Endothelial cell of umbilical vein (primary cell): ENCODE data around the gene TXNL4A. TPM values are rescaled to one million over a fixed set of nuclear protein-coding genes. Genes with fewer than 3 reads are reported as not detected.

ENCODE experiments used
- BruUV-seq: library from RNA; stranded (reverse); fragments of 400-500 nt; replicated peaks from 2 replicates; lab custom pipeline; 2021; lab: Mats Ljungman, UMichigan
- CTCF ChIA-PET: fragments of 300-600, 350-600 bp; sonication (Branson Sonifier 250); formaldehyde crosslinking; loops from one replicate; lab custom pipeline; 2021; ENCODE audit warnings: antibody characterized with exemption, inconsistent platforms; lab: Charles Lee
- POLR2A ChIA-PET: fragments of 300-600, 350-600 bp; sonication (Branson Sonifier 250); formaldehyde crosslinking; loops from one replicate; lab custom pipeline; 2021; ENCODE audit warnings: antibody characterized with exemption, inconsistent platforms; lab: Charles Lee
- DNase-seq: peaks from one replicate; pipeline ENCODE4 v3.0.0-alpha.2; 2011; ENCODE audit warnings: low read depth, low spot score
- FAIRE-seq: peaks from 2 replicates; lab custom pipeline; 2011; peaks lifted over from hg19 to GRCh38; lab: Jason Lieb, UNC
- H2AFZ ChIP-seq: 2 replicates; pipeline ENCODE4 v1.6.0; 2012; ENCODE audit warnings: low read depth, low read length, control low read depth, inconsistent platforms
- H3K27ac ChIP-seq: 2 replicates; pipeline ENCODE4 v1.5.1; 2011; ENCODE audit warnings: low read depth, mild to moderate bottlenecking, control low read depth, low read length, moderate library complexity; ENCODE audit not compliant: insufficient read depth
- H3K27me3 ChIP-seq, 2 experiments: 2 replicates each; pipeline versions ENCODE4 v1.6.0 to v1.6.1; 2011; ENCODE audit warnings: low read length in 2 of 2, mixed read lengths in 1 of 2; ENCODE audit not compliant: control insufficient read depth in 2 of 2, insufficient read depth in 2 of 2
- H3K36me3 ChIP-seq, 2 experiments: 2 replicates in 1 of 2; 3 replicates in 1 of 2; pipeline ENCODE4 v1.5.1; 2011; ENCODE audit warnings: low read length in 2 of 2, mild to moderate bottlenecking in 1 of 2, moderate library complexity in 1 of 2; ENCODE audit not compliant: control insufficient read depth in 2 of 2, insufficient read depth in 2 of 2; ENCODE audit errors: extremely low read depth in 1 of 2
- H3K4me1 ChIP-seq: 3 replicates; pipeline ENCODE4 v1.5.1; 2011; ENCODE audit warnings: mild to moderate bottlenecking, low read length; ENCODE audit not compliant: control insufficient read depth, insufficient read depth; ENCODE audit errors: extremely low read depth
- H3K4me2 ChIP-seq: 2 replicates; pipeline ENCODE4 v1.6.1; 2011; ENCODE audit warnings: low read length, control low read depth, mixed read lengths; ENCODE audit not compliant: insufficient read depth
- H3K4me3 ChIP-seq, 3 experiments: fragments of 200-600 bp in 1 of 3; sonication (generic), shearing (Covaris generic) in 1 of 3; replicated peaks in 1 of 3; 2 replicates each; pipeline ENCODE4 v1.5.1; 2011 to 2016; ENCODE audit warnings: control low read depth in 3 of 3, low read length in 3 of 3, mild to moderate bottlenecking in 2 of 3, inconsistent platforms in 1 of 3, low read depth in 1 of 3, moderate library complexity in 1 of 3; ENCODE audit not compliant: insufficient read depth in 1 of 3
- H3K79me2 ChIP-seq: 2 replicates; pipeline ENCODE4 v1.6.0; 2012; ENCODE audit warnings: low read length, inconsistent platforms; ENCODE audit not compliant: control insufficient read depth, insufficient read depth
- H3K9ac ChIP-seq: replicated peaks from 2 replicates; pipeline ENCODE3; 2011; ENCODE audit warnings: low read length, control low read depth; ENCODE audit not compliant: insufficient read depth; ENCODE audit errors: extremely low read depth
- H3K9me1 ChIP-seq: replicated peaks from 3 replicates; pipeline ENCODE4 v1.6.0; 2011; ENCODE audit warnings: mild to moderate bottlenecking, low read length; ENCODE audit not compliant: control insufficient read depth, insufficient read depth; ENCODE audit errors: extremely low read depth
- H3K9me3 ChIP-seq: replicated peaks from 2 replicates; pipeline ENCODE4 v1.5.1; 2012; ENCODE audit warnings: low read length, inconsistent platforms; ENCODE audit not compliant: control insufficient read depth, insufficient read depth
- H4K20me1 ChIP-seq: replicated peaks from 2 replicates; pipeline ENCODE3; 2011; ENCODE audit warnings: mild to moderate bottlenecking, low read length; ENCODE audit not compliant: control insufficient read depth, insufficient read depth; ENCODE audit errors: extremely low read depth
- CTCF ChIP-seq, 2 donors: IDR thresholded peaks; 1 replicate in 1 of 2; 2 replicates in 1 of 2; pipeline ENCODE4 v1.5.1; 2011; ENCODE audit warnings: low read length in 2 of 2, mild to moderate bottlenecking in 2 of 2, moderate library complexity in 2 of 2, control low read depth in 1 of 2, inconsistent platforms in 1 of 2, low read depth in 1 of 2; ENCODE audit not compliant: insufficient read depth in 1 of 2; ENCODE audit errors: extremely low read depth in 1 of 2
- EZH2 ChIP-seq: IDR thresholded peaks from 2 replicates; pipeline ENCODE4 v1.6.1; 2012; ENCODE audit warnings: borderline replicate concordance, low read depth, mild to moderate bottlenecking, moderate library complexity, low read length, inconsistent platforms; ENCODE audit not compliant: severe bottlenecking
- FOS ChIP-seq: IDR thresholded peaks from 2 replicates; pipeline ENCODE4 v1.6.1; 2011; ENCODE audit warnings: mild to moderate bottlenecking, low read length, moderate library complexity, borderline replicate concordance; ENCODE audit not compliant: insufficient read depth
- GATA2 ChIP-seq: IDR thresholded peaks from 2 replicates; pipeline ENCODE4 v1.7.0; 2011; ENCODE audit warnings: low read depth, mild to moderate bottlenecking, moderate library complexity, mixed read lengths, low read length; ENCODE audit not compliant: insufficient read length, insufficient read depth
- JUN ChIP-seq: IDR thresholded peaks from 2 replicates; pipeline ENCODE4 v1.6.1; 2011; ENCODE audit warnings: borderline replicate concordance, low read depth; ENCODE audit not compliant: insufficient read length, insufficient read depth
- MAX ChIP-seq: IDR thresholded peaks from 2 replicates; pipeline ENCODE4 v1.6.1; 2011; ENCODE audit not compliant: insufficient read depth, insufficient read length
- MYC ChIP-seq: IDR thresholded peaks from one replicate; pipeline ENCODE4 v1.6.1; 2011; ENCODE audit warnings: mild to moderate bottlenecking, low read depth, low read length
- POLR2A ChIP-seq: IDR thresholded peaks from 2 replicates; pipeline ENCODE4 v1.6.1; 2012; ENCODE audit warnings: low read depth, mild to moderate bottlenecking, control low read depth, low read length
- POLR2AphosphoS5 ChIP-seq: IDR thresholded peaks from 2 replicates; pipeline ENCODE4 v1.6.1; 2012; ENCODE audit warnings: low read depth, mild to moderate bottlenecking, control low read depth, low read length, moderate library complexity; ENCODE audit not compliant: insufficient read depth
- dilution Hi-C: fragments of 300-500 bp; cut with MboI; formaldehyde crosslinking; loops from one replicate; pipeline ENCODE4 v1.15.0; 2019; ENCODE audit warnings: low sequenced_read_pairs; ENCODE audit not compliant: extremely low pct_ligation_motif_present
- intact Hi-C: fragments of 100-400 bp; cut with micrococcal nuclease; formaldehyde crosslinking; loops from one replicate; pipeline ENCODE4 v1.10.0; 2022
- polyA plus RNA-seq, 4 experiments: library from polyadenylated mRNA; depleted of rRNA in 3 of 4; stranded (reverse) in 3 of 4; unstranded in 1 of 4; fragments of >200 nt; gene quantifications; 2 replicates each; pipeline versions ENCODE4 v1.2.1 to v1.2.3, GENCODE V29; 2011 to 2012; ENCODE audit warnings: missing spikeins in 1 of 4
- total RNA-seq: library from RNA; stranded (reverse); gene quantifications from 2 replicates; pipeline ENCODE4 v1.2.3, GENCODE V29; 2021

TXNL4A gene
- total and polyA plus RNA-seq, 2 donors (not counting 3 experiments of a cell fraction or from before 2014, with no cell fraction given) = 148 to 172 TPM

GRCh38 chr18:79975985-79976680, 12.2 kb downstream of the TXNL4A start:
- DNase-seq = no peak
- intact Hi-C loops (no loop called here), dilution Hi-C loops (no loop called here)
- Histone ChIP-seq H3K4me1 (no peaks in the 10 kb centered on the region), H3K4me2 (no peak overlapping the region), H3K9ac (no peak overlapping the region), H2AFZ (no peak overlapping the region), H3K9me1 (no peaks in the 10 kb centered on the region), H3K36me3 (peaks cover 2 to 19% of the 10 kb centered on the region in 2 experiments), H3K9me3 (no peaks in the 10 kb centered on the region), H4K20me1 (no peaks in the 10 kb centered on the region), H3K27me3 (no peaks in the 10 kb centered on the region), H3K4me3 (no peak overlapping the region), H3K79me2 (peaks cover 77% of the 10 kb centered on the region), H3K27ac (no peak overlapping the region)
- CTCF ChIA-PET = interaction anchor here (1.1 kb wide), 1 partner anchor 9 kb away, joined by 3 read pairs; no protein-coding TSS in a partner anchor
- POLR2A ChIA-PET = no interaction called here
- no peak for FAIRE-seq
- no TSS peak for BruUV-seq
- TF ChIP-seq EZH2 (no peak), JUN (no peak), FOS (no peak), MYC (no peak), POLR2AphosphoS5 (no peak), GATA2 (no peak), MAX (no peak), POLR2A (no peak), CTCF (IDR thresholded peaks at IDR 0.05; ENCODE audit: extremely low read depth in 1 of 2, insufficient read depth in 1 of 2, low read depth in 1 of 2, low read length in 2 of 2) (no peak)
